GM19351 (cell line): Measurements from ENCODE around the gene ANO7.
A peak's percentile ranks its signal among the peaks of the same experiment; 100 is the strongest.

Source experiments
- ATAC-seq: cut with Tn5 transposase; IDR thresholded peaks from one replicate; pipeline ENCODE4 v1.9.1; 2021; ENCODE audit warnings: mild to moderate bottlenecking, moderate library complexity; ENCODE audit not compliant: unreplicated experiment

The ANO7 gene

DNA sequence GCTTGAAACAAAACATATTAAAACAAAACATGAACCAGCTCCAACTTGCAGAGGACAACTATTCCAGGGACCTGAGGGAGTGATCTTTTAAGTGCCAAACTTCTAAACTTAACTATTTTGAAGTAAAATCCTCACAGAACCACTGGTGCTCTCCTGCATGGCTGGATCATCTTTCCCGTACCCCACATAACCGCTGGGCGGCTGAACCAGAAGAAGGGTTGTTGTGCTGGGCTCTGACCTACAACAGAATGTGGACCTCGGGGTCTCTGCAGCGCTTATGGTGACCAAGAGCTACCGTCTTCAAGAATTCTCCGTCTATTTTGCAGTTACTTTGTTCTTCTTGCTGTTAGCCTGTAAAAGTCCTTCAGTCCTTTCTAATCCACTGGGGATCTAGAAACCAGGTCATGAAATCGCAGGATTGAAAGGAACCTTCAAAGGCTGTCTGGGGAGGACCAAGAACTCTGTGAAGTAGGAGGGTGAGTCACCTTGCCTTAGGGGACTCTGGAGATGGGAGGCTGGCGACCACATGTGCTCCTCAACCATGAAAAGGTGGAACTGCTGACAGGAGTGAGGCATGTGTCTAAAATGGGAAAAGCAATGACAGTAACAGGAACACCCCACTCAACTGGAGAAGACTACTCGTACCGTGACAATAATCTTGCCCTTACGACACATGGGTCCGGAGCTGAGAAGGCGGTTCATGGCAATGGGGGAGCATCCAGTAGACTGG is 80.4 kb downstream of the ANO7 start:
- ATAC-seq, result no peak

DNA sequence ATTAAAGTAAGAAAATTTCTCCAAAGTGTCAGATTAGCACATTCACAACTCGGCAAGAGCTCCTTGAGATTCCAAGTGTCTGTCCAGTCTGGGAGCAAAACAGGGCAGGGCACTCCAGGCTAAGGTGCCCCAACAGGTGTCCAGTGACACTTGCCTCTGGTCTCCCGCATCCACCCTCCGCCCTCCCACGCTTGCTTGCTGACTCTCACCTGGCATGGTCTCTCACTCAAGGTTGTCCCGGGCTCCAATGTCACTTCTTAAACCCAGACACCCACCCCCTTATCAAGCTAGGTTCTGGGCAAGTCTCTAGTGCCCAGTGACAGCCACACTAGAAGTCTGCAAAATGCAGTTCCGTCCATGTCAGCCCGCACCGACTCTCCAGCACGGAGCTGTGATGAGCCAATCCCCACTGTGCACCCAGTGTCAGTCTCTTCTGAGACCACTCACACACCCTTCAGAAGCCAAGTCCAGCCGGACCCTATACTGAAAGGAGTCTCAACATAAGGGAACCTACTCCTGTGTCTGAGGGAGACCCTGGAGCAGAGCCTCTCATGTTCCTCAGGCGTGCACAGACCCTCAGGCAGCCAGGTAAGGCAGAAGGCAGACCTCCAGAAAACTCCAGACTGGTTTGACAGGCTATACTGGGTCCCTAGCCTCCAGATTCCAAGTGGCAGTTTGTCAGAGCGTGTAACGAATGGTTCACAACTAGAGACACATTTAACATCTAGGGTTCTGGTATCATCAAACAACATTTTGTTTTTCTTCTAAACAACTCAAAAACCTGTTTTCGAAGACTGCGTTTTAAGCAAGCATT is 81.4 kb downstream of the ANO7 start:
- no peak for ATAC-seq

DNA sequence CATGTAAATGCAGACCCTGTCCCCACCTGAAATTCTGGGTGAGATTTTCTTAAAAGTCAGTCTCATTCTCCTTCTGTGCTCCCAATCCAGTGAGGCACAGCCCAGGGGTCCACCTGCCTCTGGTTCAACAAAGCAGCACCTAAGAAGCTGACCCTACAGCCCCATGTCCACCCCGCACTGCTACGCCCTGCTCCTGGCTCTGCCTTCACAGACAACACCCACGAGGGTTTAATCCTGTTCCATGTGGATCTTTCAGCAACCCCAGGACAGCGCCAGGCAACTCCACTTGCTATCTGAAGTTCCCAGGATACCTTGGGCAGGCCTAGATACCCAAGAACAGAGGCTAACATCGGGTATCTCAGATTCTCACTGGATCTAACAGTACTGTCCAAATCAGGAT is 82.1 kb downstream of the ANO7 start:
- no peak for ATAC-seq

DNA sequence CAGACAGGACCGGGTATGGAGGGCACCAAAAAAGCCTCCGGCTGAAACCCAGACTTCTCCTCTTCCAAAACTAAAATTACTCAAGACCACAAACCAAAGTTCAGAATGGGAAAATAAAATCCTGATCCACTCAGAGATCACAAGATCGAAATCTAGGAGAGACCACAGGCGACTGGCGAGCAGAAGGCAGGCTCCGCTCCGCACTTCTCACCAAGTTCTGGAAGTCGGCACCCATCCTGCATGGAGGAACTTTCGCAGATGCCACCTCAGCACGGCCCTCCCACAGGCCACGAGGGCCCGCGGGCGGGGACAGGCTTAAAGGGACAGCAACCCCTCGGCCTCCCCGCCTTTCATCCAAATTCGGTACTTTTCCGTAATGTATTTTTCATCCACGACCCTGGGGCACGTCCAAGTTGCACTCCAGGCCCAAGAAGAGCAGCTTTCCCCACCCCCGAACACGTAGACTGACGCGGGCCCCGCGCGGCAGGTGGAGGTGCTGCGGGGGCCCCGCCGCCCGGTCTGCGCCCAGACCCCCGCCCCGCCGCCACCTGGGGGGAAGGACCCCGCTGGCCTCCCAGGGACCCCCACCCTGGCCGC is 83.3 kb downstream of the ANO7 start:
- peak; percentile 48 for ATAC-seq

DNA sequence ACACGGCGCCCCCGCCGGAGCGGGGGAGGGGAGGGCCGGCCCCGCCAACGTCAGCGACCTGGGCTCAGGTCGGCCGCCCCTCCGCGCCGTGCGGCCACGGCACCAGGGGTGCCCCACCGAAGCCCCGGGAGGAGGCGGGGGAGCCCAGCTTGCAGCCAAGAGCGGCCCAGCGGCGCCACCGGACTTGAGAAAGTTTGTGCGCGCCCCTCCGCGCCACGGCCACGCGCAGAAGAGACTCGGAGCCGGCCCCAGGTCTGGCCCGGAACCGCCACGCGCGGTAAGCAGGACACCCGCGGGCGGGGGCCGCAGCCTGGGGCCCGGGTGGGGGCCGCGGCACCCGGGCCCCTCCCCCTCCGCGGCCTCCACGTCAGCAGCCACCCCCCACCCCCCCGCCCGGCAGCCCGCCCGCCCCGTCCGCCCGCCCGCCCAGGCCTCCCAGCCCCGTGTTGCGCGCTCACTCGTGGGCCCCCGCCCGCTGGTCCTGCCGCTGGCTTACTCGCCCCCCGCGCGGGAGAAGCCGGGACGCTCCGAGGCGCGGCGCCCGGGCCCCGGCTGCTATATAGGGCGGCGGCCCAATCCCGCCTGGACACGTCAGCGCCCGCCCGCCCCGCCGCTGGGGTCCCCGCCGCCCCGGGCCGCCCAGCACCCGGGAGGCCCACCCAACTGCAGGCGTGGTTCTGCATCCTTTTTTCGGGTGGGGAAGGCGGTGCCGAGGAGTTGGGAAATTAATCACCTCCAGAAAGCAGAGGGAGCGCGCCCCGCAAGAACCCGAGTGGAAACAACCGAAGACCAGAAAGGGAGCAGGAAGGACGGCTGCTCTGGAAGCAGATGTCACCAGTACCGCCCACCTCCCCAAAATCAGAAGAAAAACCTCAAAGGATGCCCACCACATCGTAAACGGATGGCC is 84.1 kb downstream of the ANO7 start:
- peak; percentile 65 for ATAC-seq

DNA sequence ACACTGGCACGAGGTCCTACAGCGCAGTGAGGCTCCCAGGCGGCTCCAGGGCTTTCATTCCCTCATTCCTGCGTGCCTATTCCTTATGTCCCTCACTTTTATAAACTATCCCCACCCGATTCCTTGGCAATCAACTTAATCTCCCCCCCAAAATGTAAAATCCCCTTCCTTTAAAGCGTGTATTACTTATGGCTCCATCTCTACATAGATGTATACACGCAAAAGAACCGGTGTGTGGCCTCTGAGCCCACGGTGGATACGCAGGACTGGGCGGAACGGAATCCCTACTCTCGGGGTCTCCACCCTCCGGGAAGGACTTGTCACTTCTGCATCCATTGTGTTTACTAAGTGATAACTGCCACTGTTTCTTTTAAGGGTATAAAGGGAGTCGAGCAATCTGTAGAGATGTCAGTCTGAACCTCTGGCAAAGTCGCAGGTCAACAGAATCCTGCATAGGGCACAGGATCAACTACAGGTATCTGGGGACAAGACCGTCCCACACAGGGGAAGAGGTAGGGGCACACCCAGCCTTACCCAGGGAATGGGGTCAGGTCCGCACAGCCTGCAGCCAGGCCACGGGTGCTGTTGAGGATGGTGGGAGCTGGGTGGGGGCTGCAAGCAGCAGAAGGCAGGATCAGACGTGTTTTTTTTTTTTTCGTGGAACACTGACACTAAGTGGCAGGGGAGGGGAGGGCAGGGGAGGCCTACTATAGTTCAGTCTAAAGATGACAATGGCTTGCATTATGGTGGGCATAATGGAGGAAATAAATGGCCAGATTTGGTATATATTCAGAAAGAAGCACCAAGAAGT is 84.9 kb downstream of the ANO7 start:
- ATAC-seq, result no peak

DNA sequence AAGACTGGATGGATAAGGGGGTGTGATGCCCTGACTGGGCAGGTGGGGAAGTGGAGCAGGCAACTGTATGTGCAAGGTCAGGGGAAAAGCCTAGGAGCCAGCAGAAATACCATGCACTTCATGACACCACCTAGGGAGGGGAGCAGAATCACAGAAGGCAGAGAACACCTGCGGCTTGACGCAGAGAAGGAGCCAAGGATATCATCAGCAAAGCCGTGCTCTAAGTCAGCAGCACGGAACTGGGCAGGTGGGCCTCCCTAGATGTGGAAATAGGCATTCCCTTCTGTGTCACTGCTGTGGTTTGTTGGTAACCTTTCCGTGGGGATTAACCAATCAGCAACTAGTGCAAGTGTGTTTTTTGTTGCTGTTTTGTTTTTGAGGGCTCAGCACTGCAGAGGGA is 85.7 kb downstream of the ANO7 start:
- ATAC-seq, result no peak
